Mesodermal cell (in vitro differentiated cells): ENCODE measurements around the gene PPP6R3.

Experiments used
- H3K27ac ChIP-seq: 2 replicates; pipeline ENCODE4 v1.7.0; 2013; ENCODE audit warnings: mild to moderate bottlenecking, low read depth, low read length, moderate library complexity; ENCODE audit not compliant: severe bottlenecking
- H3K36me3 ChIP-seq: 2 replicates; pipeline ENCODE4 v1.7.1; 2013; ENCODE audit warnings: mild to moderate bottlenecking, low read length, moderate library complexity; ENCODE audit not compliant: control insufficient read depth, insufficient read depth
- H3K4me1 ChIP-seq: one replicate; pipeline ENCODE4 v1.7.1; 2013; ENCODE audit warnings: mild to moderate bottlenecking, low read length; ENCODE audit not compliant: insufficient read depth, control insufficient read depth, poor library complexity, severe bottlenecking
- H3K4me3 ChIP-seq: 2 replicates; pipeline ENCODE4 v1.7.0; 2013; ENCODE audit warnings: low read length, control low read depth, mild to moderate bottlenecking; ENCODE audit not compliant: insufficient read depth, poor library complexity, severe bottlenecking; ENCODE audit errors: extremely low read depth
- H3K9me3 ChIP-seq: 2 replicates; pipeline ENCODE4 v1.7.1; 2013; ENCODE audit warnings: mild to moderate bottlenecking, low read length, moderate library complexity; ENCODE audit not compliant: control insufficient read depth
- WGBS, 2 experiments: methylation state at CpG; one replicate each; pipeline ENCODE4 v1.1.5; 2013; ENCODE audit warnings: missing lambda C conversion rate in 2 of 2; ENCODE audit not compliant: insufficient coverage in 2 of 2; 5-methylcytosine and 5-hydroxymethylcytosine counted together

Gene PPP6R3

GRCh38 chr11:68650801-68651200 is 190.2 kb downstream of the PPP6R3 start:
- 94 to 97% methylated on average over 7 to 14 of the region's 14 CpGs for WGBS, 2 experiments
- Histone ChIP-seq H3K9me3 (peaks cover 13% of the 10 kb centered on the region), H3K27ac (no peak overlapping the region), H3K4me1 (peaks cover 13% of the 10 kb centered on the region), H3K4me3 (no peak overlapping the region), H3K36me3 (no peaks in the 10 kb centered on the region)

- 65 to 70% methylated on average over 16 to 21 of the region's 22 CpGs for WGBS, 2 experiments
- H3K4me3 ChIP-seq: no peak overlapping the region
- H3K9me3 ChIP-seq: peaks cover 13% of the 10 kb centered on the region
- H3K27ac ChIP-seq: no peak overlapping the region
- H3K4me1 ChIP-seq: peaks cover 13% of the 10 kb centered on the region
- H3K36me3 ChIP-seq: no peaks in the 10 kb centered on the region
Measured at GRCh38 chr11:68651208-68651984, 190.8 kb downstream of the PPP6R3 start.

- 72 to 78% methylated on average over 10 to 14 of the region's 16 CpGs for WGBS, 2 experiments
Measured at GRCh38 chr11:68651985-68652682, 191.6 kb downstream of the PPP6R3 start.

GRCh38 chr11:68652683-68653156 is 192.2 kb downstream of the PPP6R3 start:
- Histone ChIP-seq H3K4me3 (no peak overlapping the region), H3K36me3 (no peaks in the 10 kb centered on the region), H3K27ac (no peak overlapping the region), H3K4me1 (peaks cover 13% of the 10 kb centered on the region), H3K9me3 (peaks cover 8% of the 10 kb centered on the region)
- 83 to 86% methylated on average over 9 to 12 of the region's 12 CpGs for WGBS, 2 experiments

More at GRCh38 chr11:68651985-68652682, 191.6 kb downstream of the PPP6R3 start:
- Histone ChIP-seq H3K27ac (no peak overlapping the region), H3K4me3 (no peak overlapping the region), H3K4me1 (peaks cover 13% of the 10 kb centered on the region), H3K9me3 (peaks cover 9% of the 10 kb centered on the region), H3K36me3 (no peaks in the 10 kb centered on the region)

- 75 to 85% methylated on average over 19 of the region's 24 CpGs for WGBS, 2 experiments
- H3K36me3 ChIP-seq: no peaks in the 10 kb centered on the region
Measured at GRCh38 chr11:68653486-68654430, 193.2 kb downstream of the PPP6R3 start.

GRCh38 chr11:68654978-68655377 is 194.4 kb downstream of the PPP6R3 start:
- 90 to 91% methylated on average over 5 to 7 of the region's 8 CpGs for WGBS, 2 experiments
- no peaks in the 10 kb centered on the region for H3K36me3 ChIP-seq
- H3K4me1 ChIP-seq: peaks cover 13% of the 10 kb centered on the region
- no peak overlapping the region for H3K27ac ChIP-seq
- no peak overlapping the region for H3K4me3 ChIP-seq
- peaks cover 8% of the 10 kb centered on the region for H3K9me3 ChIP-seq

More at GRCh38 chr11:68653486-68654430, 193.2 kb downstream of the PPP6R3 start:
- Histone ChIP-seq H3K4me3 (no peak overlapping the region), H3K9me3 (peaks cover 8% of the 10 kb centered on the region), H3K27ac (no peak overlapping the region), H3K4me1 (peaks cover 13% of the 10 kb centered on the region)

- peaks cover 13% of the 10 kb centered on the region for H3K4me1 ChIP-seq
- no peaks in the 10 kb centered on the region for H3K36me3 ChIP-seq
- WGBS, 2 experiments: 82 to 92% methylated on average over 6 of the region's 7 CpGs
- no peak overlapping the region for H3K4me3 ChIP-seq
- peaks cover 8% of the 10 kb centered on the region for H3K9me3 ChIP-seq
- no peak overlapping the region for H3K27ac ChIP-seq
Measured at GRCh38 chr11:68655406-68655805, 194.9 kb downstream of the PPP6R3 start.

GRCh38 chr11:68655806-68656205 is 195.3 kb downstream of the PPP6R3 start:
- peaks cover 8% of the 10 kb centered on the region for H3K9me3 ChIP-seq
- no peaks in the 10 kb centered on the region for H3K36me3 ChIP-seq
- WGBS, 2 experiments: 93 to 96% methylated on average over 6 to 7 of the region's 8 CpGs
- H3K4me1 ChIP-seq: peaks cover 13% of the 10 kb centered on the region
- H3K27ac ChIP-seq: no peak overlapping the region
- H3K4me3 ChIP-seq: no peak overlapping the region

GRCh38 chr11:68657021-68657780 is 196.6 kb downstream of the PPP6R3 start:
- 90 to 98% methylated on average over 7 to 9 of the region's 11 CpGs for WGBS, 2 experiments
- Histone ChIP-seq H3K27ac (no peak overlapping the region), H3K4me1 (peaks cover under 1% of the 10 kb centered on the region), H3K9me3 (peaks cover 12% of the 10 kb centered on the region), H3K36me3 (no peaks in the 10 kb centered on the region), H3K4me3 (no peak overlapping the region)

GRCh38 chr11:68658097-68658496 is 197.5 kb downstream of the PPP6R3 start:
- Histone ChIP-seq H3K36me3 (no peaks in the 10 kb centered on the region), H3K4me1 (no peaks in the 10 kb centered on the region), H3K4me3 (no peak overlapping the region), H3K27ac (no peak overlapping the region), H3K9me3 (peaks cover 19% of the 10 kb centered on the region)
- WGBS, 2 experiments: 90 to 95% methylated on average over 3 to 6 of the region's 8 CpGs
